Measurements from ENCODE around the gene MCM7. TPM values are rescaled to one million over a fixed set of nuclear protein-coding genes. Genes with fewer than 3 reads are reported as not detected.

MCM7 gene
- total RNA-seq, 1 experiment from 2014 or later: 240 TPM

- DNase-seq: peak in 1 of 2 experiments; percentile 47
- Histone ChIP-seq H3K4me1 (0 out of 2 replicates have a peak, but pooled peaks cover 7% of the 10 kb centered on the region), H3K4me3 (ENCODE audit: low read depth, low read length) (no peak overlapping the region), H3K36me3 (ENCODE audit: control insufficient read depth, insufficient read depth, low read length) (peaks cover 4% of the 10 kb centered on the region), H3K27me3 (replicated peaks; ENCODE audit: control insufficient read depth, insufficient read depth, low read length) (no peaks in the 10 kb centered on the region), H3K9me3 (no peaks in the 10 kb centered on the region)
- intact Hi-C loops (cut with micrococcal nuclease; ENCODE audit: unreplicated experiment): no loop called here
- no peak overlapping the region for H3K4me3 Mint-ChIP-seq (ENCODE audit: unreplicated experiment)
- ChIA-PET POLR2A (no interaction called here), CTCF (no interaction called here)
- H3K4me1 Mint-ChIP-seq (ENCODE audit: low read depth, unreplicated experiment): peaks cover 8% of the 10 kb centered on the region
- BruUV-seq (replicated peaks): no TSS peak
- H3K27ac Mint-ChIP-seq (ENCODE audit: unreplicated experiment): peak overlapping the region; percentile 45
- no peaks in the 10 kb centered on the region for H3K9me3 Mint-ChIP-seq (ENCODE audit: unreplicated experiment)
- TF ChIP-seq CTCF (IDR thresholded peaks at IDR 0.05; ENCODE audit: insufficient read depth in 1 of 2, low read depth in 1 of 2, low read length in 1 of 2, severe bottlenecking in 1 of 2, unreplicated experiment in 1 of 2): peak in 1 of 2 experiments; percentile 12
- H3K36me3 Mint-ChIP-seq (ENCODE audit: insufficient read depth, unreplicated experiment): peaks cover 79% of the 10 kb centered on the region
- no peaks in the 10 kb centered on the region for H3K27me3 Mint-ChIP-seq (ENCODE audit: insufficient read depth, unreplicated experiment)
These were observed 9.6 kb downstream of the MCM7 start for GRCh38 chr7:100091411-100092181.

GRCh38 chr7:100090527-100091410 lies 10.4 kb downstream of the MCM7 start:
- no peaks in the 10 kb centered on the region for H3K27me3 Mint-ChIP-seq (ENCODE audit: insufficient read depth, unreplicated experiment)
- no peak for TF ChIP-seq CTCF (IDR thresholded peaks at IDR 0.05; ENCODE audit: insufficient read depth in 1 of 2, low read depth in 1 of 2, low read length in 1 of 2, severe bottlenecking in 1 of 2, unreplicated experiment in 1 of 2)
- ChIA-PET CTCF (no interaction called here), POLR2A (no interaction called here)
- Histone ChIP-seq H3K27me3 (replicated peaks; ENCODE audit: control insufficient read depth, insufficient read depth, low read length) (no peaks in the 10 kb centered on the region), H3K4me3 (ENCODE audit: low read depth, low read length) (no peak overlapping the region), H3K9me3 (no peaks in the 10 kb centered on the region), H3K36me3 (ENCODE audit: control insufficient read depth, insufficient read depth, low read length) (peaks cover 4% of the 10 kb centered on the region), H3K4me1 (0 out of 2 replicates have a peak, but pooled peaks cover 7% of the 10 kb centered on the region)
- TSS peak; percentile 81 for BruUV-seq (replicated peaks)
- H3K4me1 Mint-ChIP-seq (ENCODE audit: low read depth, unreplicated experiment): peaks cover 8% of the 10 kb centered on the region
- H3K27ac Mint-ChIP-seq (ENCODE audit: unreplicated experiment): peak overlapping the region; percentile 45
- peaks cover 71% of the 10 kb centered on the region for H3K36me3 Mint-ChIP-seq (ENCODE audit: insufficient read depth, unreplicated experiment)
- DNase-seq: no peak
- peak overlapping the region; percentile 60 for H3K4me3 Mint-ChIP-seq (ENCODE audit: unreplicated experiment)
- H3K9me3 Mint-ChIP-seq (ENCODE audit: unreplicated experiment): no peaks in the 10 kb centered on the region
- intact Hi-C loops (cut with micrococcal nuclease; ENCODE audit: unreplicated experiment): no loop called here

- H3K4me3 ChIP-seq (ENCODE audit: low read depth, low read length): peak overlapping the region; percentile 76
- H3K27me3 ChIP-seq (replicated peaks; ENCODE audit: control insufficient read depth, insufficient read depth, low read length): no peaks in the 10 kb centered on the region
- H3K4me1 ChIP-seq: 0 out of 2 replicates have a peak, but pooled peaks cover 7% of the 10 kb centered on the region
- no peaks in the 10 kb centered on the region for H3K27me3 Mint-ChIP-seq (ENCODE audit: insufficient read depth, unreplicated experiment)
- intact Hi-C loops (cut with micrococcal nuclease; ENCODE audit: unreplicated experiment): no loop called here
- no TSS peak for BruUV-seq (replicated peaks)
- TF ChIP-seq CTCF (IDR thresholded peaks at IDR 0.05; ENCODE audit: insufficient read depth in 1 of 2, low read depth in 1 of 2, low read length in 1 of 2, severe bottlenecking in 1 of 2, unreplicated experiment in 1 of 2): no peak
- peak overlapping the region; percentile 71 for H3K27ac Mint-ChIP-seq (ENCODE audit: unreplicated experiment)
- peaks cover 2% of the 10 kb centered on the region; the same call in 1 of the 2 replicates for H3K36me3 ChIP-seq (ENCODE audit: control insufficient read depth, insufficient read depth, low read length)
- no peaks in the 10 kb centered on the region for H3K9me3 ChIP-seq
- H3K4me1 Mint-ChIP-seq (ENCODE audit: low read depth, unreplicated experiment): peaks cover 8% of the 10 kb centered on the region
- H3K9me3 Mint-ChIP-seq (ENCODE audit: unreplicated experiment): no peaks in the 10 kb centered on the region
- ChIA-PET CTCF (interaction anchor here (0.6 to 0.7 kb wide), 2 partner anchors 11 to 96 kb away, joined by 4 read pairs; no protein-coding TSS in a partner anchor), POLR2A (no interaction called here)
- H3K36me3 Mint-ChIP-seq (ENCODE audit: insufficient read depth, unreplicated experiment): peaks cover 60% of the 10 kb centered on the region
- peak overlapping the region; percentile 88 for H3K4me3 Mint-ChIP-seq (ENCODE audit: unreplicated experiment)
- DNase-seq: no peak
These were observed 11.6 kb downstream of the MCM7 start for GRCh38 chr7:100089458-100090196.
